ENCODE results near the gene CFLAR. TPM values are rescaled to one million over a fixed set of nuclear protein-coding genes. Genes with fewer than 3 reads are reported as not detected.

CFLAR gene
- total RNA-seq, 4 donors from 2014 or later, result 158 to 284 (median 220) TPM

DNA sequence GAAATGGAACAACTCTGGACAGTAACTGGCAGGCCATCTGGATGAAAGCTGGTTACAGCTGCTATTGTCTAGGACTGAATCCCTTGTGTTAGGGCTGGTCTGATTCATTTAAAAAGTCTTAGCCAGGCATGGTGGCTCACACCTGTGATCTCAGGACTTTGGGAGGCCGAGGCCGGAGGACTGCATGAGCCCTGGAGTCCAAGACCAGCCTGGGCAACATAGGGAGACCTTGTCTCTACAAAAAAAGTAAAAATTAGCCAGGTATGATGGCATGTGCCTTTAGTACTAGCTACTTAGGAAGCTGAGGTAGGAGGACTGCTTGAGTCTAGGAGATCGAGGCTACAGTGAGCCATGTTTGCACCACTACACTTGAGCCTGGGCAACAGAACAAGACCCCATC lies 15.5 kb upstream of the CFLAR start:
- Histone ChIP-seq H3K4me3 (no peak overlapping the region), H3K4me1 (no peaks in the 10 kb centered on the region), H3K27me3 (no peaks in the 10 kb centered on the region), H3K9me3 (no peaks in the 10 kb centered on the region), H3K27ac (no peak overlapping the region), H3K36me3 (peaks cover 0 to 12% (median 0%) of the 10 kb centered on the region in 3 donors)
- 97 to 98% methylated on average over 3 of the region's 3 CpGs for WGBS, 2 donors
- DNase-seq (ENCODE audit: low spot score in 2 of 2), result no peak
- no peak for TF ChIP-seq POLR2A (IDR thresholded peaks at IDR 0.05)
- TF ChIP-seq, protein P1, sequence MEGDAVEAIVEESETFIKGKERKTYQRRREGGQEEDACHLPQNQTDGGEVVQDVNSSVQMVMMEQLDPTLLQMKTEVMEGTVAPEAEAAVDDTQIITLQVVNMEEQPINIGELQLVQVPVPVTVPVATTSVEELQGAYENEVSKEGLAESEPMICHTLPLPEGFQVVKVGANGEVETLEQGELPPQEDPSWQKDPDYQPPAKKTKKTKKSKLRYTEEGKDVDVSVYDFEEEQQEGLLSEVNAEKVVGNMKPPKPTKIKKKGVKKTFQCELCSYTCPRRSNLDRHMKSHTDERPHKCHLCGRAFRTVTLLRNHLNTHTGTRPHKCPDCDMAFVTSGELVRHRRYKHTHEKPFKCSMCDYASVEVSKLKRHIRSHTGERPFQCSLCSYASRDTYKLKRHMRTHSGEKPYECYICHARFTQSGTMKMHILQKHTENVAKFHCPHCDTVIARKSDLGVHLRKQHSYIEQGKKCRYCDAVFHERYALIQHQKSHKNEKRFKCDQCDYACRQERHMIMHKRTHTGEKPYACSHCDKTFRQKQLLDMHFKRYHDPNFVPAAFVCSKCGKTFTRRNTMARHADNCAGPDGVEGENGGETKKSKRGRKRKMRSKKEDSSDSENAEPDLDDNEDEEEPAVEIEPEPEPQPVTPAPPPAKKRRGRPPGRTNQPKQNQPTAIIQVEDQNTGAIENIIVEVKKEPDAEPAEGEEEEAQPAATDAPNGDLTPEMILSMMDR (IDR thresholded peaks at IDR 0.05), result no peak
- TF ChIP-seq EP300 (IDR thresholded peaks at IDR 0.05), result no peak

DNA sequence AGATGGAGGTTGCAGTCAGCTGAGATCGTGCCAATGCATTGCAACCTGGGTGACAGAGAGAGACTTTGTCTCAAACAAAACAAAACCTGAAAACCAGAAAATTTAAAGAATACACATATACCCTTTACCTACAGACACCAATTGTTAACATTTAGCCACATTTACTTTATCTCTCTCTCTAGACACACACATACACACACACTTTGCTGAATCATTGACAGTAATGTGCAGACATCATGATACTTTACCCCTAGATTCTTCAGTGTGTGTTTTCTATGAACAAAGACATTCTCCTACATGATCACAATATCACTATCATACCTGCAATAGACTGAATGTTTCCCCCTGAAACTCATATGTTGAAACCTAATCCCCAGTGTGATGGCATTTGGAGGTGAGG lies 10.2 kb upstream of the CFLAR start:
- Histone ChIP-seq H3K4me3 (no peak overlapping the region), H3K9me3 (no peaks in the 10 kb centered on the region), H3K36me3 (peaks cover 0 to 23% (median 0%) of the 10 kb centered on the region in 3 donors), H3K27ac (no peak overlapping the region), H3K27me3 (no peaks in the 10 kb centered on the region), H3K4me1 (no peaks in the 10 kb centered on the region)
- WGBS, 2 donors, result 92 to 100% methylated on average over 1 of the region's 1 CpG
- TF ChIP-seq, protein P1 (IDR thresholded peaks at IDR 0.05), result no peak
- TF ChIP-seq POLR2A (IDR thresholded peaks at IDR 0.05) (no peak), EP300 (IDR thresholded peaks at IDR 0.05) (no peak)
- no peak for DNase-seq (ENCODE audit: low spot score in 2 of 2)

DNA sequence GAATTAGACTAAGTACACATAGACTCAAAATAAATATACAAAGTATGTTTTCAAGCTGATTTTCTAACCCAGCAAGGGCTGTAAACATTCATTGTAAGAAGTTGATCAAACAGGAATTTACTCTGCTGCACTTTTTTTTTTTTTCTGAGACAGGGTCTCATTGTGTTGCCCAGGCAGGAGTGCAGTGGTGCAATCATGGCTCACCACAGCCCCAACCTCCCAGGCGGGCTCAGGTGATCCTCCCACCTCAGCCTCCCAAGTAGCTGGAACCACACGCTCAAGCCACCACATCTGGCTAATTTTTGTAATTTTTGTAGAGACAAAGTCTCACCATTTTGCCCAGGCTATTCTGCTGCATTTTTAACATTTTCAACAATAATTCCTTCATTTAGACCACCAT lies 8.3 kb upstream of the CFLAR start:
- Histone ChIP-seq H3K27me3 (no peaks in the 10 kb centered on the region), H3K9me3 (no peaks in the 10 kb centered on the region), H3K36me3 (peaks cover 0 to 23% (median 0%) of the 10 kb centered on the region in 3 donors), H3K27ac (no peak overlapping the region), H3K4me3 (no peak overlapping the region), H3K4me1 (no peaks in the 10 kb centered on the region)
- TF ChIP-seq EP300 (IDR thresholded peaks at IDR 0.05), result no peak
- no peak for TF ChIP-seq POLR2A (IDR thresholded peaks at IDR 0.05)
- TF ChIP-seq, protein P1 (IDR thresholded peaks at IDR 0.05), result no peak
- 96 to 97% methylated on average over 2 of the region's 2 CpGs for WGBS, 2 donors
- DNase-seq (ENCODE audit: low spot score in 2 of 2), result no peak

DNA sequence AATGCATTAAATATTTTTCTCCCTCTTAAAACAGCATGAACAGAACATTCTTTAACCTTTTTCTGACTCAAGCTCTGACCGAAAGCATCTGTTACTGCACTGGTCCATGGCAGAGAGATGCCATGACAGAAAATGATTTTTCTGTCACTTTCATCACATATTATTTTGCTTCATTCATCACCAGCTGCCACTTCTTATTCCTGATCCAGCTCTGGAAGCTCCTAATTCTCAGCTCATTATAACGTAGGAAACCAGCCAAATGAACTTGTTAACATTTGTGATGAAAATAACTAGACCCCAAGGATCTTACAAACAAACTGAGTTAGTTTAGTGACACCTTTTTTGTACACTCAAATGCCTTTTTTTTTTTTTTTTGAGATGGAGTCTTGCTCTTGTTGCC lies 7.6 kb upstream of the CFLAR start:
- Histone ChIP-seq H3K4me3 (no peak overlapping the region), H3K36me3 (peaks cover 0 to 30% (median 0%) of the 10 kb centered on the region in 3 donors), H3K4me1 (peaks cover 0 to 6% (median 0%) of the 10 kb centered on the region in 4 donors), H3K9me3 (no peaks in the 10 kb centered on the region), H3K27ac (no peak overlapping the region), H3K27me3 (no peaks in the 10 kb centered on the region)
- TF ChIP-seq EP300 (IDR thresholded peaks at IDR 0.05), result no peak
- TF ChIP-seq POLR2A (IDR thresholded peaks at IDR 0.05), result no peak
- TF ChIP-seq, protein P1 (IDR thresholded peaks at IDR 0.05), result no peak
- no peak for DNase-seq (ENCODE audit: low spot score in 2 of 2)
- WGBS, 2 donors, result 78 to 85% methylated on average over 2 of the region's 2 CpGs

DNA sequence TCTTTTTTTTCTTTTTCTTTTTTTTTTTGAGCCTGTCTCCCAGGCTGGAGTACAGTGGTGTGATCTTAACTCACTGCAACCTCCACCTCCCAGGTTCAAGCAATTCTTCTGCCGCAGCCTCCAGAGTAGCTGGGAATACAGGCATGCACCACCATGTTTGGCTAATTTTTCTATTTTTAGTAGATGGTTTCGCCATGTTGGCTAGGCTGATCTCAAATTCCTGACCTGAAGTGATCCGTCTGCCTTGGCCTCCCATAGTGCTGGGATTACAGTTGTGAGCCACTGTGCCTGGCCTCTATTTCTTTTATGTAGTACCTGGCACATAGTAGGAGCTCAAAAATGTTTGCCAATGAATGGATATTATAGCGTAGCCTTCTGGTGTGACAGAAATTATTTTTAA lies 6.8 kb upstream of the CFLAR start:
- TF ChIP-seq POLR2A (IDR thresholded peaks at IDR 0.05) (no peak), EP300 (IDR thresholded peaks at IDR 0.05) (no peak)
- TF ChIP-seq, protein P1 (IDR thresholded peaks at IDR 0.05), result no peak

More for the DNA sequence above, 6.8 kb upstream of the CFLAR start:
- no peaks in the 10 kb centered on the region for H3K27me3 ChIP-seq
- peaks cover 0 to 10% (median 0%) of the 10 kb centered on the region in 4 donors for H3K4me1 ChIP-seq
- peaks cover 0 to 23% (median 0%) of the 10 kb centered on the region in 3 donors for H3K36me3 ChIP-seq
- no peak overlapping the region for H3K4me3 ChIP-seq
- no peaks in the 10 kb centered on the region for H3K9me3 ChIP-seq
- DNase-seq (ENCODE audit: low spot score in 2 of 2), result no peak
- WGBS, 2 donors, result 83 to 89% methylated on average over 4 of the region's 4 CpGs
- H3K27ac ChIP-seq, result no peak overlapping the region

Measured in tibial nerve (tissue), 4 donors.